SIG-M5 treated with dmso at 0.1 percent for 504 hours (cell line): Measurements from ENCODE around the gene CAVIN2.

Experiments
- DNase-seq: peaks from one replicate; lab custom pipeline; 2025; ENCODE audit not compliant: unreplicated experiment; lab: John Stamatoyannopoulos, UW

Gene CAVIN2, protein sequence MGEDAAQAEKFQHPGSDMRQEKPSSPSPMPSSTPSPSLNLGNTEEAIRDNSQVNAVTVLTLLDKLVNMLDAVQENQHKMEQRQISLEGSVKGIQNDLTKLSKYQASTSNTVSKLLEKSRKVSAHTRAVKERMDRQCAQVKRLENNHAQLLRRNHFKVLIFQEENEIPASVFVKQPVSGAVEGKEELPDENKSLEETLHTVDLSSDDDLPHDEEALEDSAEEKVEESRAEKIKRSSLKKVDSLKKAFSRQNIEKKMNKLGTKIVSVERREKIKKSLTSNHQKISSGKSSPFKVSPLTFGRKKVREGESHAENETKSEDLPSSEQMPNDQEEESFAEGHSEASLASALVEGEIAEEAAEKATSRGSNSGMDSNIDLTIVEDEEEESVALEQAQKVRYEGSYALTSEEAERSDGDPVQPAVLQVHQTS

DNA sequence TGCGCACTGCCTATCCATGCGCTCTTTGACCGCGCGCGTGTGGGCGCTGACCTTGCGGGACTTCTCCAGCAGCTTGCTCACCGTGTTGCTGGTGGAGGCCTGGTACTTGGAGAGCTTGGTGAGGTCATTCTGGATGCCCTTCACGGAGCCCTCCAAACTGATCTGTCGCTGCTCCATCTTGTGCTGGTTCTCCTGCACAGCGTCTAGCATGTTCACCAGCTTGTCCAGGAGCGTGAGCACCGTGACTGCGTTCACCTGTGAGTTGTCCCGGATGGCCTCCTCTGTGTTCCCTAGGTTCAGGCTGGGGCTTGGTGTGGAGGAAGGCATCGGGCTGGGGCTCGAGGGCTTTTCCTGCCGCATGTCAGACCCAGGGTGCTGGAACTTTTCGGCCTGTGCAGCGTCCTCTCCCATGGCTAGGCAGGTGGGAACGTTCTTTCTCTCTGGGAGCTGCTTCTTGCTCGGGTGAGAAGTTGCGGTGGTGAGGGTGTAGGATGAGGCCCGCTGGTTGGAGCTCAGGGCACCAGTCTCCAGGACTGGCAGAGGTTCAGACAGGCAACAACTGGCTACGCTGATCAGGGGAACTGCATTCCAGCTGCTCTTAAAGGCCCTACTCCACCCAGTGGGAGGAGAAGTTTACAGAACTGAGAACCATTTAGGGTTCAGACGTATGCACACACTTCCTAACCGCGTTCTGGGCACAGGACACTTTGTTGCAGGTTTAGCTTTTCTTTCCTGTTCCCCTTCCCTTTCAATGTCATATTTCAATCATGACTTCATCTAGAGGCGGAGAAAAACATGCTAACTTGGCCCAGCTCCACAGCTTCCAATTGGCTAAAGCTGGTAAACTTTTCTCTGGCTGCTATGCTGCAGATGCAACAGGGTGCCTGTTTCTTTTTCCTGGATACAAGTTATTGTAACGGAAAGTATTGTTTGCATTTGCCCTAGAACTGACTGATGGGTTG, at the start of gene CAVIN2:
Gene CAVIN2, minus strand, starts transcription at position 574 of the 962 bp plus-strand sequence. Its CDS starts 163 bp downstream, at position 411.
- DNase-seq, result peak; percentile 38

DNA sequence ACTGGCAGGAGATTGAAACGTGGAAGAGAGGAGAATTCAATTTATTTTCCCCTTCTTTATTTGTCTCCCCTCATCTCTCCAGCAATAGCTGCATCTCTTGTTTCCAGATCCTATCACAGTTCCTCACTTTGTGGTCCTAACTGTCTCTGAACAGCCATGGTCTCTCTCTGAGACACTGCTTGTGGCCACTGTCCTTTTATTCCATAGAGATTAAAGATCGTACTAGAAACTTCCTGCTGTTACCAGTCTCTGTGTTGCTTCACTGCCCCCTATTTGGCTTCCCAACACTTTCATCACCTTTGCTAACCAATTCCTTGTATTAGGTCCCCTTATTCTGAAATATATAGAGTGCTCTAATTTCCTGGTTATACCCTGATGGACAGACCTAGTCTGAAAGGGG, 48.9 kb upstream of the CAVIN2 start:
- no peak for DNase-seq

DNA sequence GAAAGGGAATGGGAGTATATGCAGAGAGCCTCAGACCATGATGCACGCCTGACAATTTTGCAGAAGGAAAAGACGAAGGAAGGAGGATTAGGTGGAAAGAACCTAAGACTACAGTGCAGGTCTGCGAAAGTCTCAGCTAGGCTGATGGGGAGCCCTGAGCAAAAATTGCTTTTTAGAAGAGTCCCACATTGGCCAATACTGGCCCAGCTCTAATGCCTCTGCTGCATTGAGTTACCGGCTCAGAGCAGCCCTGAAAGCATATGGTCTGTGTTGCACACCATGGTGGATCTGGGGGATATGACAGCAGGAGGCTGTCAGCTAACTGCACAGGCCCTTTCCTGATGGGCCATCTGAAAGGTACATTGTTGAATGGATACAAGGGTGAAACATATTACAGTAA, 48.3 kb upstream of the CAVIN2 start:
- DNase-seq, result no peak

DNA sequence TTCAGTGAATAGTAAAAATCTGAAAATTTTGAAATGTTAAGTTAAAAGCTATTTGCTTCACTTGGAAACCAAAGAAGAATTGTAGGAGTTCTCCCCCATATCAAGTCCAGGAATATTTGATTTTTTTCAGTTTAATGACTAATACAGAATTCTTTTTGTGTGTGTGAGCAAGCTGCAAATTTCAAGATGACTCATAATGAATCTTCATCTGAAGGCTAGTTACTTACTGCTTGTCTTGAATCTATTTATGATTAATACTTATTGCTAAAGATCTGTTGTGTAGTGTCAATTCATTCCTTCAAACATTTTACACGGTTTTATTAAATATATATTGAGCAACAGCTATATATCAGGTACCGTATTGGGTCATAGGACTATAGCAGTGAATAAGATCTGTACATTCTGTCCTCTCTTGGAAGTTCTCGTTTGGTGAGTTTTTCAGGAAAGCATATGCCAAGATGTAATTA, 47.8 kb upstream of the CAVIN2 start:
- no peak for DNase-seq

DNA sequence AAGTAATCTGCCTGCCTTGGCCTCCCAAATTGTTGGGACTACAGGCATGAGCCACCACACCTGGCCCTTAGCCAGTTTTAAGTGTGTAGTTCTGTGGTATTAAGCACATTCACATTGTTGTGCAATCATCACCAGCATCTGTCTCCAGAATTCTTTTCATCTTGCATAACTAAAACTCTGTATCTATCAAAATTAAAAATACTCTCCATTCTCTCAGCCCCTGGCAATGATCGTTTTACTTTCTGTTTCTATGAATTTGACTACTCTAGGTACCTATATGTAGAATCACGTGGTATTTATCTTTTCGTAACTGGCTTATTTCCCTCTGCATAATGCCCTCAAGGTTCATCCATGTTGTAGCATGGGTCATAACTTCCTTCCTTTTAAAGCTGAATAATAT, 45.5 kb upstream of the CAVIN2 start:
- no peak for DNase-seq

DNA sequence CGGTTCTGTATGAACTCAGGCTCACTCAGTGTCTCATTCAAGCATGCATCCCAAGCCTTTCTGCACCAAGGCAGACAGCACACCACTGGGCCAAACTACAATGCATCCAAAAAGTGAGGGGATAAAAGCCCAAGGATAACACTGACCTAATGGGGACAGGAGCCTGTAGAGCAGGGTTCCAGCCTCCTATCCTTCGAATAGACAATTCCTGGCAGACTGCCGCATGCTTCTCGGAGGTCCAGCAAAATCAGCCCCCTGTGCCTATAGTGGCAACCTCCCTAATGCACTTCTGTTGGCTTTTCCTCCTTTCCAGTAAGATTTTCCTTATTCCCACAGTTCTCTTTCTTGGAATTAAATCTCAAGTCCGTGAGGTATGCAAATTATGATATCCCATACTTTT, 44.8 kb upstream of the CAVIN2 start:
- no peak for DNase-seq

DNA sequence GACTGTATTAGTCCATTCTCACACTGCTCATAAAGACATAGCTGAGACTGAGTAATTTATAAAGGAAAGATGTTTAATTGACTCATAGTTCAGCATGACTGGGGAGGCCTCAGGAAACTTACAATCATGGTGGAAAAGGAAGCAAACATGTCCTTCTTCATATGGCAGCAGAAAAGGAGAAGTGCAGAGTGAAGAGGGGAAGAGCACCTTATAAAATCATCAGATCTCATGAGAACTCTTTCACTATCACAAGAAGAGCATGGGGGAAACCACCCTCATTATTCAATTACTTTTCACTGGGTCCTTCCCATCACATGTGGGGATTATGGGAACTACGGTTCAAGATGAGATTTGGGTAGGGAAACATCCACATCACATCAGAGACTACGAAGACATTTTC, 43.0 kb upstream of the CAVIN2 start:
- no peak for DNase-seq

DNA sequence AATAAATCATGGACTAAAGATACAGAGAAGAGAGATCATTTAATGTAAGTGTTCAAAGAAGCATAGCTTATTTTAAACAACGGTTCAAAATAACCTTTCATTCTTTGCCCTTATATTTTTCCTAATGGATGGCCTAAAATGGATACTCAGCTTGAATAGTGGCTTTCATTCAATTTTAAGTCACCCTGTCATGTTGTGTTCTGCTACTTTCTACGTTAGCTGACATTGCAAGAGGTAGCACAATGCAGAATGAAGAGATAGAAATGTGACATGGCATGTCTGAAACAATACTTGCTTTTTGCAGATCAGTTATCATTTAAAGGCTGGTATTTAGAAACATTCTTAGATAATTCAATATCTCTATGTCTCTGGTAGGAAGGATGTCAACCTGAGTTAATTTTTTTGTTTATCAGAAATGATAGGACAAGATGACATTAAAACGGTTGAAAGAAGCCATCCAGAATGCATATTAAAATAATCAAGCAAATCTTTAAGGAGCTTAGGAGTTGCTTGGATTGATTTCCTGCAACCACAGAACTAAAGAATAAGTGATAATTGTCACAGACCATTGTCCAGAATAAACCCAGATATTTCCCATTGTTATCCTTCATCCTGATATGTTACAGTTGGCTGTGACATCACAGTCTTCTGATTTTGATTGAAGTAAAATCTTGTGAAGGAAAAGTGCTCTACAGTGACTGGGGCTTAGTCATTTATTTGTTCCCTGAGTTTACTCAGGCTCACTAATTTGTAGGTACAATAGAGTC, 41.7 kb upstream of the CAVIN2 start:
- no peak for DNase-seq

DNA sequence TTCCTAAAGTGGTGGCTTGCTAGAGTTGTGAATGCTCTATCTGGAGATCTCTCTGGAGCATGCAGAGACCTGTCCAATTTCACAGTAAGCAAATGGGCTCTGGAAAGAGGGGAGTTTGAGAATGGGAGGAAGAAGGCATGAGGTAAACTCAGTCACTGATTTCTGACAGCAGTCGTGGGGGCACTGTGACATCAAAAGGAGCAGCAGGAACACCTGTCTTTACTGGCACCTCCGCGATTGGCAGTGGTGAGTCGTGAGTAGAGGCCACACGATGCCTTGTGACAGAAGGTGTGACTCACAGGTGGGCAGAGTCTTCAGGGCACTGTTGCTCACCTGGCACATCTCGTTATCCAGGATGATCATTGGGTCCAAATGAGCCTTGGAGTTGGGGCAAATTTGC, 38.8 kb upstream of the CAVIN2 start:
- no peak for DNase-seq

DNA sequence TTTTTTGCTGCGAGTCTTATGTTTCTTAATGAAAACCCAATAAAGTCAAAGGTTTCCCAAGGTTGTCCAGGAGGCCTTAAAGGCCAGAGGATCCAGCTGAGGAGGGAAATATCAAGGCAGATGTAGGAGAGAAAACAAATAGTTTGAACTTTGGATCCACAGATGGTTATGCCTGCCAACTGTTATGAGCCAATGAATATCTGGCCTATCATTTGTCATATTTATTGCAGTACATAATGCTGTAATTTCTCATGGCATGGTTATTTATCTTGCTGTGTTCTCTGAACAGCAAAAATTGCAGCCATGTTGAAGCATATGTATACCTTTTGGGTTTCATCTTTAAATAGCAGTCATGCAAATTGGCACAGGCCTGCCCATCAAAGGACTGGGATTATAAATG, 38.2 kb upstream of the CAVIN2 start:
- DNase-seq, result no peak

DNA sequence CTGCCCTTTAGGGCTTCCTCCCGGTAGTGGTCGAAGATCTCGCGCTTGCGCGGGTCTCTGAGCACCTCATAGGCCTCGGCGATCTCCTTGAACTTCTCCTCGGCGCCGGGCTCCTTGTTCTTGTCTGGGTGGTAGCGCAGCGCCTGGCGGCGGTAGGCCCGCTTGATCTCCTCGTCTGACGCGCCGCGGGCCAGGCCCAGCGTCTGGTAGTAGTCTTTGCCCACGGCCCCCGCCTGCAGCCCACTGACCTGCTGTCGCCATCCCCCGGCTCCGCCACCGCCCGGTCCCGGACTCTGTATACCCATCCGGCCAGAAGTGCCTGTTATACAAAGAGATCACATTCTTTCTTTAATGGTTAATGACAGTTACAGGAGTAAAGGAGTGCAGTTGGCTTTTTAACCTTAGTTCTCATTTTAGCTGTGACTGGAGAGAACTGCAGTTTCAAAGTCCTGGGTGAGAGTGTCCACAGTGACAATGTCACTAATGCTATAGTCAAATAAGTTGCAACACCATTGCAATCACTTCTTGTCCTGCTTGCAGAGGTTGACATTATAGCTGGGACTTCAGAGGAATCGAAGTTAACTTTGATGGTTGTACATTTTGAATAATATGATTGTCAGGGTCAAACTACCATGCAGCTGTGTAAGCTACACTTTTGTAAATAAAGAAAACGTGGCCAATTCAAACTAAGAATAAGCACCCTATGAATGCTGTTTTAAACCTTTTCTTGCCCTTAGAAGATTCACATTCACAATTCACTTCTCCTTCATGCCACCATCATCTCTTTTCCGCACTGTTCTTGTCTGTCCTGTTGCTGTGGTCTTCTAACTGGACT, 35.3 kb upstream of the CAVIN2 start:
- no peak for DNase-seq

DNA sequence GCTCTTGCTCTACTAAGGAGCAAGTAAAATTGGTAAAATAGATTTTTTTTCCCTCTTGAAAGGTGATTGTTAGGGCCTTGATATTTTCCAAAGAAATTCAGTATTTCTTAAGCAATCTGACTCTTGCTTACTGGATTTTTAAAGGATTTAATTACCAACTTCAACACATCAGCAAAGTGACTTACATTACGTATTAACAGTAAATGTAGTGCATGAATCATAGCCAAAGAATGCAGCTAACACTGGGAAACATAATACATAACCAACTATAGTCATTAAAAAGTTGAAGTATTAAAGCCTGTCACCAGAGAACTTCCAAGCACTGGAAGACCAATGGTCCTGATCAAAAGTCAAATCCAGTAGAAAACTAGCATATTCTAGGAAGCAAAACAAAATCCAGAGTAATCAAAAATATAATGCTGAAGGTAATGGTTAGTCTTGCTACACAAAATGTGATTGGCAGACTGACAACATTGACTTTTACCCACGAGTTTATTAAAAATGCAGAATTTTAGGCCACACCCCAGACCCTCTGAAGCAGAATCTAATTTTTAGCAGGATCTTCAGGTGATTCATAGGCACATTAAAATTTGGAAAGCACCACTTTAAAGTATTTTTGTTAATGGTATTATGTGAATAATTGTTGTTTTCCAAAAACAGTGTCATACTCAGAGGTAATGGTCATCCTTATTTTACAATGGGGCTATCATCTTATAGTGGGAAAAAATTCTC, 31.8 kb upstream of the CAVIN2 start:
- DNase-seq, result no peak

DNA sequence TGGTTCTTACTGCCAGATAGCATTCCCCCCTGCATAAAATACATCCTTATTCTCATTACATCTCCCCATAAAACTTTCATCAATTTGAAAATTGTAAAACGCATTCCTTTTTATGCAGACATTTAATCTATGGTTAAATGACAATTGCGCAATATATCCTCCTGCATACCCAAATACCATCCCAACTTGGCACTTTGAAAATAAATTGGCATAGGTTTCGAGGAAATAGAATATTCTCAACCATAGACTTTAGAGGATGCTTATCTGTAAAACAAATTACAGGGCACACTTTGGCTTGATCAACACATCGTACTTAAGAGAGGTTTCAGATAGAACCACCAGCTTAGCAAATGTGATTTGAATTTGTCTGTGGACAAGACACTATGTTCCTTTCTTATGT, 31.0 kb upstream of the CAVIN2 start:
- DNase-seq, result no peak

DNA sequence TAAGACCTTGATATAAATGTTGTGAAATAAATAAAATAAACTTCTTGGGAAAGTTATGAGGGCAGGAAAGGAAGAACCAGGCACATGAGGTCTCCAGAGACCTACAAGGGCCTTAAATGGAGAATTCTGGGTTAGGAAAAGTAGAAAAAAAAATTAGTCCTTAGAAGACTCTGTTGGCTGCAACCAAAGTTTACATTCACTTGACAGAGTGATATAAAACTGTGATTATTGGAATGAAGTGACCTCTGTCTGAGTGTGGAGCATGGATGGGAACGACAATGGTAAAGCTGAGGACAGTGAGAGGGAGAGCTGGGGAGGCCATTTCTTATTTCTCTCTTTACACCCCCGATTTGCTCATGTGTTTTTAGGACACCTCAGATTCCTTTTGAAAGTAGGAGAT, 29.0 kb upstream of the CAVIN2 start:
- no peak for DNase-seq

DNA sequence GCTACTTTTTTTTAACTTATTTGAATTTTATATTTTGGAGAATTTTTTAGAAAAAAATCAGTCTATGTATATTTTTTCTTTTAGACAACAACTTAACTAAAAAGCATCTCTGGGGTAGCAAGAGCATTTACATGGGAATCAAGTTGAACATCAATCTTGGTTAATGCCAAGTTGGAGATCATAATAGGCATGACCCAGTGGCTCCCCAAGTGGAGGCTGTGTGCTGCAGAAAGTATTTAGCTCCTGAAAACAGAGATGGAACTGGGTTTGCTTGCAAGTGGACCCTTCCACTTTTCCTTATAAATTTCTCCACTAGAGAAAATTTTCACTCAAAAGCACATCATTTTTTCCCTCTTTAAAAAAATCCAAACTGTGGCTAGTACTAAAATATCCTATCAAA, 23.9 kb upstream of the CAVIN2 start:
- no peak for DNase-seq

DNA sequence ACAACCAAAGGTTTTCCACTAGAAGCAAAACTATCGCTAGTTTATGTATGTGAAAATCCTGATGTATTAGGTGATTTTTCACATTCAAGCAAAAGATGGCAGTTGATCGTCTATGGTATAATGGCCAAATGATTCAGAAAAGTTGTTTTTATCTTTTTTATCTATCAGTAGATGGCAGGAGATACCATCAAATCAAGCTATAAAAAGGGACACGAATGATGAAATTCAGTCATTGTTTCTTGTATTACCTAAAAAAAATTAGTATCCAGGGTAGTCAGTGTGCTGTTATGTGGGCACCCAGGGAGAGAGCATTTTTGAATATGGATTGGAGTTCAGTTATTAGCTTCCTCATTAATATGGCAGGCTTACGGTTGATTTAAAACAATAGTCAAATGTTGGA, 22.9 kb upstream of the CAVIN2 start:
- DNase-seq, result no peak

DNA sequence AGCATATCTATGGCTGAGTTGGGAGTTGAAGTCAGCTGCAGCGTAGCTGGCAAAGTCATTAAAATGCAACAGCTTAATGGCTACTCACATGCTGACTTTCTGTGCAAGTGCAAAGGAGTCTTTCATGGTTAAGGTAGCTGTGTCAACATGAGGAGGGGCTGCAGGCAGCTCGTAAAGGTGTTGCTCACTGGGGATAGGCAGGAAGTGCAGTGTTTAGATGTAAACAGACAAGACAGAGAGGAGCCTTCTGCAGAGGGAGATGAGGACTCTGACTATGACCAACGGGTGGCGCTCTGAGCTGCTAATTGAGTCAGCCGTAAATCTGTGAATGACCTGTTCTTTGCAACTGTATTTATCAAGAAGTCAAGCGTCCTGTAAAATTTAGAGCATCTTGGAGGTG, 22.3 kb upstream of the CAVIN2 start:
- DNase-seq, result no peak

DNA sequence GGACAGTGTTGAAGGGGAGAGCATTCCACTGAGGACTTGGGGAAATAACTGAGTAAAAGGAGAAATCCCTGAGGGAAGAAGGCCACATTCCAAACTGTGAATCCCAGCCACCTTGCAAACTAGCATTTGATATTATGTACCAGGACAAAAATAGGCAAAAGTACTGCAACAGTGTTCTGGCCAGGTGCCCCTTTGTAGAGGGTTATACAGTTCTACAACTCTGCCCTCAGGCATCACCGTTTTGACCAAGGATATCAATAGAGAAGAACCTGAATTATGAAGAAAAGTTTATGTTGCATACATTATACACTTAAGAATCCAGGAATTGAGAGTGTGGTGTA, 20.6 kb upstream of the CAVIN2 start:
- DNase-seq, result no peak

DNA sequence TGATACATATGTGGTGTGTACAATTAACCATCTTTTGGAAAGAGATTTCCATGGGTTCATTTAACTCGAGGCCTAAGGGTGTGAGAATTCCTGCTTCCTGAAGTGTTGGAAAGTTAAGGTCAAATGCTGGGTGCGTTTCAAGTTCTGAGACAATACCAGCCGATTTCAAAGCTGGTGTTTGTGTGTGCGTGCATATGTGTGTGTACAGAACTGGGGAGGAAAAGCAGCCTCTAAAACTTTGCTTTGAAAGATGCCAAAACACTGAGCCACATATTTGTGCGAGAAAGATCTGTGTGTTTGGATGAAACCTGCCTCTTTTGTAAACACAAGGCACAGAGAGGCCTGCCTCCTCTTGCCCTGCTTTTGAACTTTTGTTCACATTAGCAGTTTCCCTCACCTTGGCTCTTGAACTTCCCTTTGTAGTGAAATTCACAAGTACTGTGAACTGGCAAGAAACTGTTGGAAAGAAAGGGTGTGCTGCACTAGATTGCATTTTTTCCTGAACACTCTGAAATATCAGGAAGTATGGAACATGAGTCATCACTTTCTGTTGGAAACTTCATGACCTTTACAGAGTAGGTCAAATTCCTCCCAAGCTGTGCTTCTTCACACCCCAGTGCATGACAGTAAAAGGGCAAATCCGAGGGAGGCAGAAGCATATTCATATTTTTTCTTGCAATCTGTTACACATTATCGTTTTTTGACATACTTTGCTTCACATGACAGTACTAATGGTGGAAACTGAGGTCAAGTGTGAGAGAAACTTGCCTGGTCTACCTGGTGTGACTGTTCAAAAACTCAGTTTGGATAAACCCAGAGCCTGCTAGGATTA, 20.0 kb upstream of the CAVIN2 start:
- DNase-seq, result peak; percentile 36
